Measurements from ENCODE around the gene CLASP1. TPM values are rescaled to one million over a fixed set of nuclear protein-coding genes. Genes with fewer than 3 reads are reported as not detected.

The CLASP1 gene
- total and polyA plus RNA-seq, 2 donors (not counting 3 experiments of a cell fraction or from before 2014, with no cell fraction given) = 10.0 to 57.9 TPM

GRCh38 chr2:121350402-121350775 is 298.9 kb downstream of the CLASP1 start:
- no peak overlapping the region for H3K4me3 ChIP-seq (replicated peaks in 1 of 3; ENCODE audit: insufficient read depth in 1 of 3, low read depth in 1 of 3, low read length in 3 of 3)
- DNase-seq (ENCODE audit: low read depth, low spot score) (no peak), FAIRE-seq (no peak)
- TF ChIP-seq JUN (IDR thresholded peaks at IDR 0.05; ENCODE audit: borderline replicate concordance, insufficient read depth, insufficient read length, low read depth) (no peak), MYC (IDR thresholded peaks at IDR 0.05; ENCODE audit: low read depth, low read length) (no peak), CTCF (IDR thresholded peaks at IDR 0.05; ENCODE audit: extremely low read depth in 1 of 2, insufficient read depth in 1 of 2, low read depth in 1 of 2, low read length in 2 of 2) (no peak), POLR2A (IDR thresholded peaks at IDR 0.05; ENCODE audit: low read depth, low read length) (no peak), POLR2AphosphoS5 (IDR thresholded peaks at IDR 0.05; ENCODE audit: insufficient read depth, low read depth, low read length) (no peak), EZH2 (IDR thresholded peaks at IDR 0.05; ENCODE audit: borderline replicate concordance, low read depth, low read length, severe bottlenecking) (no peak), FOS (IDR thresholded peaks at IDR 0.05; ENCODE audit: borderline replicate concordance, insufficient read depth, low read length) (no peak), GATA2 (IDR thresholded peaks at IDR 0.05; ENCODE audit: insufficient read depth, insufficient read length, low read depth, low read length) (no peak), MAX (IDR thresholded peaks at IDR 0.05; ENCODE audit: insufficient read depth, insufficient read length) (no peak)
- no TSS peak for BruUV-seq (replicated peaks)
- H3K9me3 ChIP-seq (replicated peaks; ENCODE audit: control insufficient read depth, insufficient read depth, low read length) = no peaks in the 10 kb centered on the region
- H3K4me1 ChIP-seq (ENCODE audit: control insufficient read depth, extremely low read depth, insufficient read depth, low read length) = no peaks in the 10 kb centered on the region
- ChIA-PET POLR2A (no interaction called here), CTCF (no interaction called here)
- H4K20me1 ChIP-seq (replicated peaks; ENCODE audit: control insufficient read depth, extremely low read depth, insufficient read depth, low read length) = no peaks in the 10 kb centered on the region
- peaks cover 5 to 37% of the 10 kb centered on the region in 2 experiments for H3K36me3 ChIP-seq (ENCODE audit: control insufficient read depth in 2 of 2, extremely low read depth in 1 of 2, insufficient read depth in 2 of 2, low read length in 2 of 2)
- no peaks in the 10 kb centered on the region for H3K9me1 ChIP-seq (replicated peaks; ENCODE audit: control insufficient read depth, extremely low read depth, insufficient read depth, low read length)
- no peaks in the 10 kb centered on the region for H3K27me3 ChIP-seq (ENCODE audit: control insufficient read depth in 2 of 2, insufficient read depth in 2 of 2, low read length in 2 of 2)
- no peaks in the 10 kb centered on the region for H3K79me2 ChIP-seq (ENCODE audit: control insufficient read depth, insufficient read depth, low read length)
- H3K4me2 ChIP-seq (ENCODE audit: insufficient read depth, low read length) = no peak overlapping the region
- no peak overlapping the region for H3K9ac ChIP-seq (replicated peaks; ENCODE audit: extremely low read depth, insufficient read depth, low read length)
- no peak overlapping the region for H3K27ac ChIP-seq (ENCODE audit: insufficient read depth, low read depth, low read length)
- intact Hi-C loops (cut with micrococcal nuclease) (no loop called here), dilution Hi-C loops (cut with MboI; ENCODE audit: extremely low pct_ligation_motif_present, low sequenced_read_pairs) (no loop called here)
- H2AFZ ChIP-seq (ENCODE audit: low read depth, low read length) = no peak overlapping the region

All from endothelial cell of umbilical vein (primary cell).